ENCODE measurements around the gene CAMTA1.

DNA sequence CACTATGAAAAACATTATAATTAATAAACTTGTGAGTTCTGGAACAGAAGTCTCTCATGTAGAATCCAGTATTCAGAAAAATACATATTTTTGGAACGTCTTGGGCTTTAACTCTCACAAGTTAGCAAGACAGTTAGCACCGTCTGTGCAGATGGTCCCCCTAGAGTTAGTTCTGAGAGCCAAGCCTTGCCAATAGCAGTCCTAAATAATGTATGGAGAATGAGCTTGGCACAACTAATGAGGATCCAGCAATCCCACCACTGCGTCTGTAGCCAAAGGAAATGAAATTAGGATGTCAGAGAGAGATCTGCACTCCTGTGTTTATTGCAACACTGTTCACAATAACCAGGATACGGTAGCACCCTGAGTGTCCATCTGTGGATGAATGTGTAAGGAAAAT is 931.3 kb downstream of the CAMTA1 start:
- TF ChIP-seq, protein P1, sequence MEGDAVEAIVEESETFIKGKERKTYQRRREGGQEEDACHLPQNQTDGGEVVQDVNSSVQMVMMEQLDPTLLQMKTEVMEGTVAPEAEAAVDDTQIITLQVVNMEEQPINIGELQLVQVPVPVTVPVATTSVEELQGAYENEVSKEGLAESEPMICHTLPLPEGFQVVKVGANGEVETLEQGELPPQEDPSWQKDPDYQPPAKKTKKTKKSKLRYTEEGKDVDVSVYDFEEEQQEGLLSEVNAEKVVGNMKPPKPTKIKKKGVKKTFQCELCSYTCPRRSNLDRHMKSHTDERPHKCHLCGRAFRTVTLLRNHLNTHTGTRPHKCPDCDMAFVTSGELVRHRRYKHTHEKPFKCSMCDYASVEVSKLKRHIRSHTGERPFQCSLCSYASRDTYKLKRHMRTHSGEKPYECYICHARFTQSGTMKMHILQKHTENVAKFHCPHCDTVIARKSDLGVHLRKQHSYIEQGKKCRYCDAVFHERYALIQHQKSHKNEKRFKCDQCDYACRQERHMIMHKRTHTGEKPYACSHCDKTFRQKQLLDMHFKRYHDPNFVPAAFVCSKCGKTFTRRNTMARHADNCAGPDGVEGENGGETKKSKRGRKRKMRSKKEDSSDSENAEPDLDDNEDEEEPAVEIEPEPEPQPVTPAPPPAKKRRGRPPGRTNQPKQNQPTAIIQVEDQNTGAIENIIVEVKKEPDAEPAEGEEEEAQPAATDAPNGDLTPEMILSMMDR (IDR thresholded peaks at IDR 0.05): no peak
- TF ChIP-seq, protein P2, sequence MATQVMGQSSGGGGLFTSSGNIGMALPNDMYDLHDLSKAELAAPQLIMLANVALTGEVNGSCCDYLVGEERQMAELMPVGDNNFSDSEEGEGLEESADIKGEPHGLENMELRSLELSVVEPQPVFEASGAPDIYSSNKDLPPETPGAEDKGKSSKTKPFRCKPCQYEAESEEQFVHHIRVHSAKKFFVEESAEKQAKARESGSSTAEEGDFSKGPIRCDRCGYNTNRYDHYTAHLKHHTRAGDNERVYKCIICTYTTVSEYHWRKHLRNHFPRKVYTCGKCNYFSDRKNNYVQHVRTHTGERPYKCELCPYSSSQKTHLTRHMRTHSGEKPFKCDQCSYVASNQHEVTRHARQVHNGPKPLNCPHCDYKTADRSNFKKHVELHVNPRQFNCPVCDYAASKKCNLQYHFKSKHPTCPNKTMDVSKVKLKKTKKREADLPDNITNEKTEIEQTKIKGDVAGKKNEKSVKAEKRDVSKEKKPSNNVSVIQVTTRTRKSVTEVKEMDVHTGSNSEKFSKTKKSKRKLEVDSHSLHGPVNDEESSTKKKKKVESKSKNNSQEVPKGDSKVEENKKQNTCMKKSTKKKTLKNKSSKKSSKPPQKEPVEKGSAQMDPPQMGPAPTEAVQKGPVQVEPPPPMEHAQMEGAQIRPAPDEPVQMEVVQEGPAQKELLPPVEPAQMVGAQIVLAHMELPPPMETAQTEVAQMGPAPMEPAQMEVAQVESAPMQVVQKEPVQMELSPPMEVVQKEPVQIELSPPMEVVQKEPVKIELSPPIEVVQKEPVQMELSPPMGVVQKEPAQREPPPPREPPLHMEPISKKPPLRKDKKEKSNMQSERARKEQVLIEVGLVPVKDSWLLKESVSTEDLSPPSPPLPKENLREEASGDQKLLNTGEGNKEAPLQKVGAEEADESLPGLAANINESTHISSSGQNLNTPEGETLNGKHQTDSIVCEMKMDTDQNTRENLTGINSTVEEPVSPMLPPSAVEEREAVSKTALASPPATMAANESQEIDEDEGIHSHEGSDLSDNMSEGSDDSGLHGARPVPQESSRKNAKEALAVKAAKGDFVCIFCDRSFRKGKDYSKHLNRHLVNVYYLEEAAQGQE (IDR thresholded peaks at IDR 0.05; ENCODE audit: low read depth, low read length): no peak
- TF ChIP-seq TAF1 (IDR thresholded peaks at IDR 0.05; ENCODE audit: borderline replicate concordance, low read depth, low read length) (no peak), RAD21 (IDR thresholded peaks at IDR 0.05; ENCODE audit: low read length) (no peak), MEF2A (IDR thresholded peaks at IDR 0.05; ENCODE audit: borderline replicate concordance, low read depth) (no peak), EP300 (IDR thresholded peaks at IDR 0.05; ENCODE audit: borderline replicate concordance in 1 of 2, low read depth in 1 of 2, low read length in 1 of 2) (no peak)
- TF ChIP-seq, protein P3, sequence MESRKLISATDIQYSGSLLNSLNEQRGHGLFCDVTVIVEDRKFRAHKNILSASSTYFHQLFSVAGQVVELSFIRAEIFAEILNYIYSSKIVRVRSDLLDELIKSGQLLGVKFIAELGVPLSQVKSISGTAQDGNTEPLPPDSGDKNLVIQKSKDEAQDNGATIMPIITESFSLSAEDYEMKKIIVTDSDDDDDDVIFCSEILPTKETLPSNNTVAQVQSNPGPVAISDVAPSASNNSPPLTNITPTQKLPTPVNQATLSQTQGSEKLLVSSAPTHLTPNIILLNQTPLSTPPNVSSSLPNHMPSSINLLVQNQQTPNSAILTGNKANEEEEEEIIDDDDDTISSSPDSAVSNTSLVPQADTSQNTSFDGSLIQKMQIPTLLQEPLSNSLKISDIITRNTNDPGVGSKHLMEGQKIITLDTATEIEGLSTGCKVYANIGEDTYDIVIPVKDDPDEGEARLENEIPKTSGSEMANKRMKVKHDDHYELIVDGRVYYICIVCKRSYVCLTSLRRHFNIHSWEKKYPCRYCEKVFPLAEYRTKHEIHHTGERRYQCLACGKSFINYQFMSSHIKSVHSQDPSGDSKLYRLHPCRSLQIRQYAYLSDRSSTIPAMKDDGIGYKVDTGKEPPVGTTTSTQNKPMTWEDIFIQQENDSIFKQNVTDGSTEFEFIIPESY (IDR thresholded peaks at IDR 0.05; ENCODE audit: borderline replicate concordance, low read depth): no peak
- TF ChIP-seq, protein P4, sequence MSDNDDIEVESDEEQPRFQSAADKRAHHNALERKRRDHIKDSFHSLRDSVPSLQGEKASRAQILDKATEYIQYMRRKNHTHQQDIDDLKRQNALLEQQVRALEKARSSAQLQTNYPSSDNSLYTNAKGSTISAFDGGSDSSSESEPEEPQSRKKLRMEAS (IDR thresholded peaks at IDR 0.05; ENCODE audit: low read depth): no peak
